ENCODE data around the gene GCDH. TPM values are rescaled to one million over a fixed set of nuclear protein-coding genes. Genes with fewer than 3 reads are reported as not detected.
A peak's percentile ranks its signal among the peaks of the same experiment; 100 is the strongest.

GCDH gene
- total RNA-seq, 2 donors from 2014 or later, result 21.1 to 39.2 TPM

- Histone ChIP-seq H3K27ac (peak overlapping the region; percentile 96), H3K4me3 (peak overlapping the region; percentile 100), H3K36me3 (peaks cover 31% of the 10 kb centered on the region), H3K27me3 (no peaks in the 10 kb centered on the region), H3K9me3 (no peaks in the 10 kb centered on the region), H3K9ac (ENCODE audit: low read depth in 2 of 2, low read length in 2 of 2) (peak overlapping the region; percentile 96 to 99), H3K4me1 (peaks cover 19% of the 10 kb centered on the region)
- peak; percentile 46 for DNase-seq
- intact Hi-C loops (cut with DNase I), result no loop called here
- TF ChIP-seq CTCF (IDR thresholded peaks at IDR 0.05), result no peak
These were observed 48.0 kb downstream of the GCDH start for GRCh38 chr19:12938779-12939601.

GRCh38 chr19:12939975-12940423, 49.0 kb downstream of the GCDH start:
- H3K27ac ChIP-seq, result peak overlapping the region; percentile 96
- intact Hi-C loops (cut with DNase I), result no loop called here
- H3K4me1 ChIP-seq, result peaks cover 19% of the 10 kb centered on the region

GRCh38 chr19:12940897-12941296, 49.9 kb downstream of the GCDH start:
- intact Hi-C loops (cut with DNase I), result no loop called here
- Histone ChIP-seq H3K27me3 (no peaks in the 10 kb centered on the region), H3K9me3 (no peaks in the 10 kb centered on the region), H3K36me3 (peaks cover 31% of the 10 kb centered on the region), H3K9ac (ENCODE audit: low read depth in 2 of 2, low read length in 2 of 2) (peak overlapping the region in 1 of 2 donors; percentile 99), H3K27ac (no peak overlapping the region), H3K4me1 (peaks cover 19% of the 10 kb centered on the region), H3K4me3 (no peak overlapping the region)
- TF ChIP-seq CTCF (IDR thresholded peaks at IDR 0.05), result no peak
- DNase-seq, result no peak

More at GRCh38 chr19:12939975-12940423, 49.0 kb downstream of the GCDH start:
- peaks cover 31% of the 10 kb centered on the region for H3K36me3 ChIP-seq
- H3K9me3 ChIP-seq, result no peaks in the 10 kb centered on the region
- no peak for DNase-seq
- TF ChIP-seq CTCF (IDR thresholded peaks at IDR 0.05), result no peak
- H3K9ac ChIP-seq (ENCODE audit: low read depth in 2 of 2, low read length in 2 of 2), result peak overlapping the region in 1 of 2 donors; percentile 99
- no peaks in the 10 kb centered on the region for H3K27me3 ChIP-seq
- H3K4me3 ChIP-seq, result peak overlapping the region; percentile 100

- Histone ChIP-seq H3K4me3 (no peak overlapping the region), H3K27me3 (no peaks in the 10 kb centered on the region), H3K9ac (ENCODE audit: low read depth in 2 of 2, low read length in 2 of 2) (peak overlapping the region in 1 of 2 donors; percentile 26), H3K27ac (no peak overlapping the region), H3K9me3 (no peaks in the 10 kb centered on the region), H3K4me1 (peaks cover 28% of the 10 kb centered on the region), H3K36me3 (peaks cover 35% of the 10 kb centered on the region)
- no peak for DNase-seq
- TF ChIP-seq CTCF (IDR thresholded peaks at IDR 0.05), result no peak
- intact Hi-C loops (cut with DNase I), result loop anchor here (2.0 kb wide), 1 partner anchor 25 kb away; the partner anchor contains the start of gene SYCE2
These were observed 52.6 kb downstream of the GCDH start for GRCh38 chr19:12943437-12944044.

- no peak overlapping the region for H3K9ac ChIP-seq (ENCODE audit: low read depth in 2 of 2, low read length in 2 of 2)
- peaks cover 38% of the 10 kb centered on the region for H3K36me3 ChIP-seq
- no peak overlapping the region for H3K27ac ChIP-seq
- H3K4me3 ChIP-seq, result no peak overlapping the region
- no peaks in the 10 kb centered on the region for H3K9me3 ChIP-seq
- intact Hi-C loops (cut with DNase I), result loop anchor here (2.0 kb wide), 1 partner anchor 25 kb away; the partner anchor contains the start of gene SYCE2
- no peak for DNase-seq
- no peaks in the 10 kb centered on the region for H3K27me3 ChIP-seq
- TF ChIP-seq CTCF (IDR thresholded peaks at IDR 0.05), result no peak
- peaks cover 28% of the 10 kb centered on the region for H3K4me1 ChIP-seq
These were observed 53.2 kb downstream of the GCDH start for GRCh38 chr19:12944104-12944674.

Measured in colonic mucosa (tissue), 4 donors.